Stomach (tissue), 9 donors: ENCODE data around the gene LMAN1. TPM values are rescaled to one million over a fixed set of nuclear protein-coding genes. Genes with fewer than 3 reads are reported as not detected.

Experiments used
- DNase-seq, 2 donors: peaks; one replicate each; pipeline versions ENCODE4 v3.0.0 to v3.0.0-alpha.2; 2013 to 2019
- H3K27ac ChIP-seq, 5 donors: fragments of 200-600 bp in 4 of 5; sonication (generic) in 4 of 5; one replicate each; pipeline ENCODE4 v1.5.1; 2013 to 2019; ENCODE audit warnings: mild to moderate bottlenecking in 1 of 5, moderate library complexity in 1 of 5
- H3K27me3 ChIP-seq, 3 donors: fragments of 200-600 bp; sonication (generic); one replicate each; pipeline ENCODE4 v1.5.1; 2017 to 2019; ENCODE audit warnings: mixed run types in 1 of 3
- H3K36me3 ChIP-seq, 4 donors: fragments of 200-600 bp; sonication (generic); 1 replicate in 3 of 4; 2 replicates in 1 of 4; pipeline ENCODE4 v1.5.1; 2016 to 2019
- H3K4me1 ChIP-seq, 4 donors: fragments of 200-600 bp; sonication (generic); one replicate each; pipeline ENCODE4 v1.5.1; 2016 to 2019
- H3K4me3 ChIP-seq, 4 donors: fragments of 200-600 bp; sonication (generic) in 3 of 4; one replicate each; pipeline ENCODE4 v1.5.1; 2016 to 2019; ENCODE audit warnings: mild to moderate bottlenecking in 1 of 4
- H3K9me3 ChIP-seq, 4 donors: fragments of 200-600 bp; sonication (generic); one replicate each; pipeline ENCODE4 v1.5.1; 2016 to 2019
- EP300 ChIP-seq: sonication (generic); formaldehyde crosslinking; IDR thresholded peaks from one replicate; pipeline ENCODE4 v1.6.1; 2017; ENCODE audit warnings: antibody characterized with exemption
- POLR2A ChIP-seq, 4 donors: fragments of 450-650 bp; IDR thresholded peaks; one replicate each; pipeline ENCODE4 v1.6.1; 2016; ENCODE audit warnings: antibody characterized with exemption in 4 of 4, control low read depth in 2 of 4, mild to moderate bottlenecking in 1 of 4, moderate library complexity in 1 of 4
- POLR2AphosphoS5 ChIP-seq, 3 donors: sonication (generic); formaldehyde crosslinking; IDR thresholded peaks; one replicate each; pipeline ENCODE4 v1.6.1; 2016; ENCODE audit warnings: antibody characterized with exemption in 3 of 3
- WGBS, 5 donors: extraction: QIAGEN DNeasy Blood & Tissue Kit in 3 of 5; methylation state at CpG; one replicate each; pipeline versions ENCODE4 v1.1.5 to v1.1.7; 2013 to 2018; 5-methylcytosine and 5-hydroxymethylcytosine counted together
- intact Hi-C: fragments of 100-400 bp; cut with DNase I; formaldehyde crosslinking; loops from one replicate; pipeline ENCODE4 v1.15.1; 2023; ENCODE audit warnings: low total_unique reads
- polyA plus RNA-seq, 3 donors: library from polyadenylated mRNA; stranded (reverse); fragments of 200-250 nt; gene quantifications; one replicate each; pipeline ENCODE4 v1.2.3, GENCODE V29; 2013
- total RNA-seq, 5 donors: library from RNA; depleted of rRNA; stranded (reverse); fragments of >200 nt; gene quantifications; one replicate each; pipeline versions ENCODE4 v1.1.0 to v1.2.3, GENCODE V29; 2014 to 2016
- TF ChIP-seq, protein P1 (sequence below), 7 experiments: fragments of 450-650 bp in 4 of 7; fragments of 200-600 bp in 3 of 7; sonication (generic) in 3 of 7; IDR thresholded peaks; one replicate each; pipeline ENCODE4 v1.5.1; 2016 to 2019; ENCODE audit warnings: antibody characterized with exemption in 7 of 7, control low read depth in 2 of 7, mild to moderate bottlenecking in 1 of 7
- donor health status: healthy with polysubstance abuse.
- donor health status: Bipolar disorder and iron deficiency.
- donor health status: healthy.

LMAN1 gene
- total and polyA plus RNA-seq, 8 donors: 9.9 to 258 (median 26.6) TPM

DNA sequence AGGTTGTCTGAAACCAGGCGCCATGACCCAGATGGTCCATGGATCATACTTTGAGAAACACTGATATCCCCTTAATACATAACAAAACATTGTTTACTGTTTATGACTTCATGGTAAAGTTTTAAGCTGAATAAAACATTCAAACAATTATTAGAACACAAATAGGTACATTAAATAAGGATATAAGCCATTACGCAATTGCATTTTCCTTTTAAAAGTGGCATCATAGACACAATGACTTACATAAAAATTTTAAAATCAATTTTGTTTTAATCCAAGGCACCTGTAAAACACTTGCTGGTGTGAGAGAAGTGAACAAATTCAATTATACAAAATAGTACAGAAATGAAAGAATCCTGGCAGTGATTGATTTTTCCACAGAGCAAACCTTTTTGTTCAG lies 30.4 kb downstream of the LMAN1 start:
- Histone ChIP-seq H3K36me3 (peaks cover 24 to 84% (median 78%) of the 10 kb centered on the region in 4 donors), H3K27me3 (no peaks in the 10 kb centered on the region)
- intact Hi-C loops: no loop called here

DNA sequence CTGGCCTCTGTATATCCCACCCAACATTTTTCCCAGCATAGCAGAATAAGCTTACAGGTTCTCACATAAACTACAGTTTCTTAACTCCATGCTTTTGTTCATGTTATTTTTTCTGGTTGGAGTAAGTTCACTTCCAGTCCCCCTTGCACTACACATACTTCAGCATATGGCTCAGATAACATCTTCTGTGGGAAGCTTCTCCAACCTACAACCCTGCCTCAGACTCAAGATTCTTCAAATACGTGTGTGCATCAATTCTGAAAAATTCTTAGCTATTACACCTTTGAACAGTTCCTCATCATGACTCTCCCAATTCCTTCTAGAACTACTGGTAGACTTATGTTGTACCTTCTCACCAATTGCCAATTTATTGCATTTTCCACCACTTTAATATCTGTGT lies 33.1 kb downstream of the LMAN1 start:
- Histone ChIP-seq H3K27me3 (no peaks in the 10 kb centered on the region), H3K4me1 (no peaks in the 10 kb centered on the region), H3K27ac (no peak overlapping the region), H3K4me3 (no peak overlapping the region), H3K9me3 (no peaks in the 10 kb centered on the region), H3K36me3 (peaks cover 10 to 57% (median 51%) of the 10 kb centered on the region in 4 donors)
- no peak for DNase-seq
- TF ChIP-seq EP300 (no peak), POLR2A (IDR thresholded peaks at IDR 0.05) (no peak)
- TF ChIP-seq, protein P1, sequence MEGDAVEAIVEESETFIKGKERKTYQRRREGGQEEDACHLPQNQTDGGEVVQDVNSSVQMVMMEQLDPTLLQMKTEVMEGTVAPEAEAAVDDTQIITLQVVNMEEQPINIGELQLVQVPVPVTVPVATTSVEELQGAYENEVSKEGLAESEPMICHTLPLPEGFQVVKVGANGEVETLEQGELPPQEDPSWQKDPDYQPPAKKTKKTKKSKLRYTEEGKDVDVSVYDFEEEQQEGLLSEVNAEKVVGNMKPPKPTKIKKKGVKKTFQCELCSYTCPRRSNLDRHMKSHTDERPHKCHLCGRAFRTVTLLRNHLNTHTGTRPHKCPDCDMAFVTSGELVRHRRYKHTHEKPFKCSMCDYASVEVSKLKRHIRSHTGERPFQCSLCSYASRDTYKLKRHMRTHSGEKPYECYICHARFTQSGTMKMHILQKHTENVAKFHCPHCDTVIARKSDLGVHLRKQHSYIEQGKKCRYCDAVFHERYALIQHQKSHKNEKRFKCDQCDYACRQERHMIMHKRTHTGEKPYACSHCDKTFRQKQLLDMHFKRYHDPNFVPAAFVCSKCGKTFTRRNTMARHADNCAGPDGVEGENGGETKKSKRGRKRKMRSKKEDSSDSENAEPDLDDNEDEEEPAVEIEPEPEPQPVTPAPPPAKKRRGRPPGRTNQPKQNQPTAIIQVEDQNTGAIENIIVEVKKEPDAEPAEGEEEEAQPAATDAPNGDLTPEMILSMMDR (IDR thresholded peaks at IDR 0.05): no peak
- intact Hi-C loops: no loop called here
- 81 to 98% (median 89%) methylated on average over 1 of the region's 1 CpG for WGBS, 5 donors

More for the DNA sequence above, 30.4 kb downstream of the LMAN1 start:
- no peaks in the 10 kb centered on the region for H3K4me1 ChIP-seq
- WGBS, 5 donors: 97 to 100% (median 99%) methylated on average over 2 of the region's 2 CpGs
- no peak overlapping the region for H3K27ac ChIP-seq
- no peaks in the 10 kb centered on the region for H3K9me3 ChIP-seq
- no peak for DNase-seq
- H3K4me3 ChIP-seq: no peak overlapping the region
- TF ChIP-seq EP300 (no peak), POLR2AphosphoS5 (IDR thresholded peaks at IDR 0.05) (no peak), POLR2A (IDR thresholded peaks at IDR 0.05) (no peak)
- TF ChIP-seq, protein P1 (IDR thresholded peaks at IDR 0.05): no peak

DNA sequence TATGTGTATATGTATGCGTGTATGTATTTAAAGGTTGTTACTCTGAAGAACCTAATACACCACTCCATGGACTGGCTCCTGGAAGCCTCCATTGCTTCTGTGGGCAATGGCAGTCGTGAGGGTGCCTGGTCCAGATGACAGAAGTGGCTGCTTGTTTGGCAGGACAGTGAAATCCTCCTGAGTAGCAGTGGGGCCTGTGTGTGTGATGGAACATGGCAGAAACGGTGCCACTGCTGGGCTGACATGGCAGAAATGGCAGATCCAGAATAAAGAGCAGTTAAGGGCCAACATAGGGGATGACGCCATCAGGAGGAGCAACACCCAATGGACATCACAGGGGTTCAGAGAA lies 34.5 kb downstream of the LMAN1 start:
- Histone ChIP-seq H3K4me3 (no peak overlapping the region), H3K4me1 (no peaks in the 10 kb centered on the region), H3K9me3 (no peaks in the 10 kb centered on the region), H3K36me3 (peaks cover 5 to 43% (median 38%) of the 10 kb centered on the region in 4 donors), H3K27ac (no peak overlapping the region), H3K27me3 (no peaks in the 10 kb centered on the region)
- TF ChIP-seq EP300: no peak
- TF ChIP-seq POLR2AphosphoS5 (IDR thresholded peaks at IDR 0.05): no peak
- no peak for TF ChIP-seq POLR2A (IDR thresholded peaks at IDR 0.05)
- TF ChIP-seq, protein P1 (IDR thresholded peaks at IDR 0.05): no peak
- 89 to 95% (median 94%) methylated on average over 4 of the region's 4 CpGs for WGBS, 5 donors
- no peak for DNase-seq
- intact Hi-C loops: no loop called here

DNA sequence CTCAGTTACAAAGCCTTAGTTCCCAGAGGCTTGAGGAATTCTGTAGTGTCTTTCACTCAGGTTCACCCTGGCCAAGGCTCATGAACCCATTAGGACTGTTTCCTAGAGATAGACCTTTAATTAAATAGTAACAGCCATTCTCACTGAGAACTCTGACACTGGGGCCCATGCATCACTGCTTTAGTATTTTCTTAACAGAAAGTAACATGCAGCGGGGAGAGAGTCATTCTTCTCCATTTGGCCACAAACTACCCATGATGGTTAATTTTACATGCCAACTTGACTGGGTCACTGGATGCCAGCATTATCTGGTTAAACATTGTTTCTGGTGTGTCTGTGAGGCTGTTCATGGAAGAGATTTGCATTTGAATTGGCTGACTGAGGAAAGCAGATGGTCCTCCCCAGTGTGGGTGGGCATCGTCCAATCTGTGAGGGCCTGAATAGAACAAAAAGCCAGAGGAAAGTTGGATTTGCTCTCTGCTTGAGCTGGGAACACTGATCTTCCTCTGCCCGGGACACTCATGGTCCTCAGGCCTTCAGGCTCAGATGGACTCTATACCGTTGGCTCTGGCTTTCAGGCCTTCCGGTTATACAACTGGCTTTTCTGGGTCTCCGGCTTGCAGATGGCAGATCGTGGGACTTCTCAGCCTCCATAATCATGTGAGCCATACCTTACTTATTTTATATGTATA lies 35.0 kb downstream of the LMAN1 start:
- Histone ChIP-seq H3K27ac (no peak overlapping the region), H3K36me3 (peaks cover 5 to 38% (median 32%) of the 10 kb centered on the region in 4 donors), H3K4me1 (no peaks in the 10 kb centered on the region), H3K4me3 (no peak overlapping the region), H3K27me3 (no peaks in the 10 kb centered on the region), H3K9me3 (no peaks in the 10 kb centered on the region)
- TF ChIP-seq, protein P1 (IDR thresholded peaks at IDR 0.05): no peak
- no peak for TF ChIP-seq POLR2AphosphoS5 (IDR thresholded peaks at IDR 0.05)
- no peak for TF ChIP-seq EP300
- no peak for TF ChIP-seq POLR2A (IDR thresholded peaks at IDR 0.05)
- DNase-seq: no peak
- intact Hi-C loops: no loop called here
- WGBS, 5 donors: 92 to 97% (median 93%) methylated on average over 7 of the region's 7 CpGs
